Adipocyte (in vitro differentiated cells): Measurements from ENCODE around the gene LAMA3.

ENCODE experiments used
- DNase-seq: peaks from one replicate; pipeline ENCODE4 v3.0.0-alpha.2; 2015; ENCODE audit warnings: low read depth
- H3K27me3 ChIP-seq: replicated peaks from 2 replicates; pipeline ENCODE4 v1.7.0; 2013; ENCODE audit warnings: mild to moderate bottlenecking, low read length, moderate library complexity; ENCODE audit not compliant: control insufficient read depth, insufficient read depth
- H3K36me3 ChIP-seq: 2 replicates; pipeline ENCODE4 v1.7.0; 2013; ENCODE audit warnings: low read length, mild to moderate bottlenecking, moderate library complexity; ENCODE audit not compliant: control insufficient read depth, insufficient read depth, severe bottlenecking
- H3K4me1 ChIP-seq: 2 replicates; pipeline ENCODE4 v1.7.0; 2013; ENCODE audit warnings: mild to moderate bottlenecking, low read length, moderate library complexity; ENCODE audit not compliant: control insufficient read depth, insufficient read depth
- H3K4me3 ChIP-seq: 2 replicates; pipeline ENCODE4 v1.7.0; 2013; ENCODE audit warnings: mild to moderate bottlenecking, low read length, moderate library complexity
- H3K9ac ChIP-seq: 2 replicates; pipeline ENCODE4 v1.7.0; 2013; ENCODE audit warnings: mild to moderate bottlenecking, low read length, moderate library complexity
- H3K9me3 ChIP-seq: 2 replicates; pipeline ENCODE4 v1.7.0; 2013; ENCODE audit warnings: mild to moderate bottlenecking, low read length, moderate library complexity; ENCODE audit not compliant: control insufficient read depth

The LAMA3 gene

GRCh38 chr18:23826850-23827620, 137.8 kb downstream of the LAMA3 start:
- Histone ChIP-seq H3K9me3 (no peaks in the 10 kb centered on the region), H3K4me3 (peak overlapping the region; percentile 2), H3K27me3 (no peaks in the 10 kb centered on the region), H3K36me3 (no peaks in the 10 kb centered on the region), H3K9ac (peak overlapping the region; percentile 74), H3K4me1 (peaks cover 55% of the 10 kb centered on the region)
- no peak for DNase-seq

DNA sequence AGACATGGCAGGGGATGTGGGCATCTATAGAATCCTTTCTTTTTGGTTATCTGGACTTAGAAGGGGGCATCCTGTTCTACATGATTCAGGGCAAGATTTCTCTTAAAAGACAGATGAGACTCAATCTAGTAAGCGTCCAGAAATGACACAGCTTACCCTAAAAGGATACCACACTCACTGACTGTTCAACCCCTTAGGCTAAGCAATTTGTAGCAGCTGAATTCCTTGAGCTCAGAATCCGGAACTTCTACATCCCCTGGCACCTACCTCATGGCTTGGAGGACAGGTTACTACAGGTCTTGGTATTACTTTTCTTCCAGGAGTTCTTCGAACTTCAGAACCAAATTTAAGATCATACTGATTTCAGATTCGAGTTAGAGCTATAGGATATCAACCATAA, 138.4 kb downstream of the LAMA3 start:
- Histone ChIP-seq H3K4me1 (peaks cover 52% of the 10 kb centered on the region), H3K9me3 (no peaks in the 10 kb centered on the region), H3K27me3 (no peaks in the 10 kb centered on the region), H3K36me3 (no peaks in the 10 kb centered on the region), H3K9ac (no peak overlapping the region), H3K4me3 (no peak overlapping the region)
- DNase-seq: no peak

DNA sequence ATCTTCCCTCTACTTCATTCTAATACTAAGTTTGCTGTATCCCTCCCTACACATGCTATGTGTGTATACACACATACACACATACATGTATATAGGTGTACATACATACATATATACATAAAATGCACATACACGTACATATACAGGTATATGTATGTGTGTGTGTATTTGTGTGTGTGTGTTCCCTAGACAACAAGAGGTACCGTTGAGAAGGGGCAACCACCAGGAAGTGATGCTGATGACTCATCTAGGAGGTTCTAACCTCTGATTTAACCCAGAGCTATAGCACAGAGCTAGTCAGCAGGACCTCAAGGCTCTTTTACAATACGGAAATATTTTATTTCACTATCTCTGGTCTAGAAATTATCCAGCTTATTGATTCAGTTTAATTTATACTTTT, 139.2 kb downstream of the LAMA3 start:
- Histone ChIP-seq H3K36me3 (no peaks in the 10 kb centered on the region), H3K27me3 (no peaks in the 10 kb centered on the region), H3K9ac (no peak overlapping the region), H3K4me1 (peaks cover 45% of the 10 kb centered on the region), H3K9me3 (no peaks in the 10 kb centered on the region), H3K4me3 (no peak overlapping the region)
- peak; percentile 52 for DNase-seq

DNA sequence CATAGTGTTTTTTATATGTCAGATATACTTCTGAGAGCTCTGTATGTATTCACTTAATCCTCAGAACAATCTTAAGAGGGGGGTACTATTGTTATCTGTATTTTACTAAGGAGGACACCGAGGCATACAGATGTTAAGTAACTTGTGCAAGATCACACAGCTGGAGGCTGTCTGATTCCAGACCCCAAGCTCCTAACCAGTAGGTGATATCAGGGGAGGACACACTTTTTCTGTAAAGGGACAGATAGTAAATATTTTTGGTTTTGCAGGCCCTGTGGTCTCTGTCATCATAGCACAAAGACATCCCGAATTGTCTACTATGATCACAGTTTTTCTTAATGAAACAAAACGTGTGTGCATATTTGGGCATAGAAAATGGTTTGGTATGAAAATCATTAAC, 143.7 kb downstream of the LAMA3 start:
- Histone ChIP-seq H3K9ac (no peak overlapping the region), H3K36me3 (no peaks in the 10 kb centered on the region), H3K4me3 (no peak overlapping the region), H3K27me3 (no peaks in the 10 kb centered on the region), H3K9me3 (no peaks in the 10 kb centered on the region), H3K4me1 (peaks cover 41% of the 10 kb centered on the region)
- no peak for DNase-seq

DNA sequence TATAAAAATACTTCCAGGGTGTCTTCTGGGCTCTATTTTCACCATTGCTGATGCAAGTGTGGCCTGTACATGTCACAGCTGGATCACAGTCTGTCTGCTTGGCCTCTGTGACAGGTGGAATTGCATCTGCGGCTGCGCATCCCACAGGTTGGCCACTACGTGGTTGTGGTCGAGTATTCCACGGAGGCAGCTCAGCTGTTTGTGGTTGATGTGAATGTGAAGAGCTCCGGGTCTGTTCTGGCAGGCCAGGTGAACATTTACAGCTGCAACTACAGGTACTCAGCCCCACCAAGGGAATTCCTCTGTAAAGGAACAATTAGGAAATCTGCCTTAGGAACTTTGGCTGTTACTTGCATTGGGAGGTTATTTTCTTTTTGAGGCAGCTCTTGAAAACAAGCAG, 144.5 kb downstream of the LAMA3 start:
- DNase-seq: no peak
- H3K9ac ChIP-seq: no peak overlapping the region
- H3K4me1 ChIP-seq: peaks cover 44% of the 10 kb centered on the region
- H3K36me3 ChIP-seq: no peaks in the 10 kb centered on the region
- no peaks in the 10 kb centered on the region for H3K9me3 ChIP-seq
- no peaks in the 10 kb centered on the region for H3K27me3 ChIP-seq
- no peak overlapping the region for H3K4me3 ChIP-seq

DNA sequence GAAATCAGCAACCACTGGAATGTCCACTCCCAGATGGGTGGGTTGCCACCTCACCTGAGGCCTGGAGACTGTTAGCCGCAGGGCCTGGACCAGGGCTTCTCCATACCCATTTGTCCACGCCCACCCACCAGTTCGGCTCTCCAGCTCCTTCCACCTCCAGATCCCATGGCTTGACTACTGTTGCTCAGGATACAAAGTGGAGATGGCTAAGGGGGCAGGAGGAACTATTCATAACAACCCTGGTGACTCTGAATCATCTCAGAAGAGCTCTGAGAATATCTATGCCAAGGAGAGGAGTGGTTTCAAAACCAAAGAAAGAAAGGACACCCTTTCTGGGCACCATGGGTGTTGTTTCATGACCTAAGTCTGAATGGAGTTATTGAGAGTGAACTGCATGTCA, 145.8 kb downstream of the LAMA3 start:
- DNase-seq: peak; percentile 8
- Histone ChIP-seq H3K4me3 (peak overlapping the region; percentile 58), H3K9ac (peak overlapping the region; percentile 72), H3K4me1 (peaks cover 49% of the 10 kb centered on the region), H3K27me3 (no peaks in the 10 kb centered on the region), H3K36me3 (no peaks in the 10 kb centered on the region), H3K9me3 (no peaks in the 10 kb centered on the region)

GRCh38 chr18:23835506-23835905, 146.3 kb downstream of the LAMA3 start:
- Histone ChIP-seq H3K36me3 (no peaks in the 10 kb centered on the region), H3K4me3 (peak overlapping the region; percentile 58), H3K9ac (peak overlapping the region; percentile 80), H3K9me3 (no peaks in the 10 kb centered on the region), H3K4me1 (peaks cover 49% of the 10 kb centered on the region), H3K27me3 (no peaks in the 10 kb centered on the region)
- peak; percentile 71 for DNase-seq

DNA sequence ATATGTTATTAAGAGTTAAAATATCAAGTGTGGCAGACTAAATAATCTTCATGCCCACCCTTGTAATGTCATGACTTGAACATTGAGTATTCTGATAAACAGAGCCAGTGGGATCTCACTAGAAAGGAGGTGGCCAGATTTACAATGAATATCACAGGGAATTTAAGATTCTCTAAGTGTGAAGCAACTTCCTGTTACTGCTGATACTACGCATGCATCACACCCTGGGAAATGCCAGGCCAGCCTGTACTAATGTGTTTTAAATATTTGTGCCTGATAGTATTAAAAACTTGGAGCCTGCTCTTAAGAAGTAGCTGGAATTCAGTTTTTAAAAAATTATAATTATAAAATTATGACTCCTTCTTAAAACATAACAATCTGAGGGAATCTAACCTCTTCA, 148.3 kb downstream of the LAMA3 start:
- Histone ChIP-seq H3K9ac (peak overlapping the region; percentile 84), H3K27me3 (no peaks in the 10 kb centered on the region), H3K4me3 (no peak overlapping the region), H3K36me3 (peaks cover 2% of the 10 kb centered on the region), H3K9me3 (no peaks in the 10 kb centered on the region), H3K4me1 (peaks cover 49% of the 10 kb centered on the region)
- DNase-seq: peak; percentile 78

GRCh38 chr18:23838233-23838632, 149.0 kb downstream of the LAMA3 start:
- H3K9ac ChIP-seq: peak overlapping the region; percentile 84
- H3K36me3 ChIP-seq: peaks cover 8% of the 10 kb centered on the region
- no peaks in the 10 kb centered on the region for H3K9me3 ChIP-seq
- peaks cover 49% of the 10 kb centered on the region for H3K4me1 ChIP-seq
- H3K27me3 ChIP-seq: no peaks in the 10 kb centered on the region
- H3K4me3 ChIP-seq: peak overlapping the region; percentile 59
- DNase-seq: no peak

- H3K9ac ChIP-seq: peak overlapping the region; percentile 84
- H3K9me3 ChIP-seq: no peaks in the 10 kb centered on the region
- no peaks in the 10 kb centered on the region for H3K27me3 ChIP-seq
- peak overlapping the region; percentile 59 for H3K4me3 ChIP-seq
- H3K4me1 ChIP-seq: peaks cover 49% of the 10 kb centered on the region
- peaks cover 9% of the 10 kb centered on the region for H3K36me3 ChIP-seq
- peak; percentile 77 for DNase-seq
Observed at GRCh38 chr18:23838801-23839366, 149.6 kb downstream of the LAMA3 start.

DNA sequence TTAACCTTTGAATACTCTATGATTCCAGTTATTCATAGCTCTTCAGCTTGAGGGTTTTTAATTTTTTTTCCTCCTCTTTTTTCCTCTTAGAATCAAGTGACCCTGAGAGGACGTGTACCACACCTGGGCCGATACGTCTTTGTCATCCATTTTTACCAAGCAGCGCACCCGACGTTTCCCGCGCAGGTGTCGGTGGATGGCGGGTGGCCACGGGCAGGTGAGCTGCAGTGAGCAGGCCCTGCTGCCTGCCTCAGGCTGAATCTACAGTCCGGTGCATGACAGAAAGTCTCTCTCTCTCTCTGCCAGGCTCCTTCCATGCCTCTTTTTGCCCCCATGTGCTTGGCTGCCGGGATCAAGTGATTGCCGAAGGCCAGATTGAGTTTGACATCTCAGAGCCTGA, 153.1 kb downstream of the LAMA3 start:
- Histone ChIP-seq H3K4me3 (no peak overlapping the region), H3K9ac (no peak overlapping the region), H3K27me3 (no peaks in the 10 kb centered on the region), H3K36me3 (peaks cover 29% of the 10 kb centered on the region), H3K4me1 (peaks cover 24% of the 10 kb centered on the region), H3K9me3 (no peaks in the 10 kb centered on the region)
- DNase-seq: no peak
